IMR-90 (cell line): ENCODE results near the gene CLDN7. TPM values are rescaled to one million over a fixed set of nuclear protein-coding genes. Genes with fewer than 3 reads are reported as not detected.

ENCODE experiments used
- ATAC-seq: fragments of 200-7000 bp; cut with Tn5 transposase; 2 replicates; pipeline ENCODE4 v1.9.1; 2020; ENCODE audit warnings: low read depth, mild to moderate bottlenecking, moderate library complexity
- BruUV-seq: library from RNA; stranded (reverse); fragments of 400-500 nt; replicated peaks from 2 replicates; lab custom pipeline; 2021; lab: Mats Ljungman, UMichigan
- CTCF ChIA-PET: fragments of 300-600 bp; formaldehyde crosslinking; extraction: SDS; loops from one replicate; lab custom pipeline; 2021; ENCODE audit warnings: antibody characterized with exemption; lab: Yijun Ruan, JAX
- POLR2A ChIA-PET: fragments of 300-600 bp; sonication (Branson Sonifier 250); formaldehyde crosslinking; loops from one replicate; lab custom pipeline; 2022; ENCODE audit warnings: antibody characterized with exemption; ENCODE audit not compliant: unreplicated experiment; lab: Charles Lee
- DNase-seq: peaks from one replicate; pipeline ENCODE4 v3.0.0; 2013
- H2AFZ ChIP-seq: replicated peaks from 2 replicates; pipeline ENCODE3; 2013; ENCODE audit warnings: low read length, mild to moderate bottlenecking; ENCODE audit not compliant: poor library complexity
- H2AK5ac ChIP-seq: 2 replicates; pipeline ENCODE4 v1.6.1; 2013; ENCODE audit warnings: low read depth, low read length, inconsistent platforms
- H2AK9ac ChIP-seq: replicated peaks from 2 replicates; pipeline ENCODE3; 2013; ENCODE audit warnings: mild to moderate bottlenecking, low read depth, low read length, moderate library complexity; ENCODE audit not compliant: poor library complexity
- H2BK120ac ChIP-seq: 2 replicates; pipeline ENCODE4 v1.6.1; 2013; ENCODE audit warnings: low read depth, low read length, inconsistent platforms
- H2BK15ac ChIP-seq: 3 replicates; pipeline ENCODE4 v1.6.1; 2013; ENCODE audit warnings: low read depth, low read length, inconsistent platforms
- H2BK20ac ChIP-seq: 2 replicates; pipeline ENCODE4 v1.6.1; 2013; ENCODE audit warnings: low read depth, mild to moderate bottlenecking, inconsistent platforms, low read length, moderate library complexity
- H2BK5ac ChIP-seq: 2 replicates; pipeline ENCODE4 v1.6.1; 2013; ENCODE audit warnings: mild to moderate bottlenecking, low read depth, low read length, inconsistent platforms; ENCODE audit not compliant: poor library complexity, severe bottlenecking
- H3K14ac ChIP-seq: replicated peaks from 2 replicates; pipeline ENCODE4 v1.6.1; 2013; ENCODE audit warnings: low read depth, low read length, inconsistent platforms
- H3K18ac ChIP-seq: 2 replicates; pipeline ENCODE4 v1.6.1; 2013; ENCODE audit warnings: low read depth, low read length, control low read depth
- H3K23ac ChIP-seq: 2 replicates; pipeline ENCODE4 v1.6.1; 2013; ENCODE audit warnings: low read depth, low read length, inconsistent platforms
- H3K27ac ChIP-seq: 2 replicates; pipeline ENCODE4 v1.5.1; 2013; ENCODE audit warnings: mild to moderate bottlenecking, control low read depth, low read length; ENCODE audit not compliant: insufficient read depth
- H3K27me3 ChIP-seq: 2 replicates; pipeline ENCODE4 v1.6.1; 2013; ENCODE audit warnings: low read length; ENCODE audit not compliant: control insufficient read depth, insufficient read depth
- H3K36me3 ChIP-seq: 2 replicates; pipeline ENCODE4 v1.6.1; 2013; ENCODE audit warnings: low read length, mixed read lengths; ENCODE audit not compliant: control insufficient read depth, insufficient read depth
- H3K4ac ChIP-seq: 2 replicates; pipeline ENCODE4 v1.6.1; 2013; ENCODE audit warnings: low read depth, low read length, inconsistent platforms
- H3K4me1 ChIP-seq: 2 replicates; pipeline ENCODE4 v1.6.1; 2013; ENCODE audit warnings: low read length, mixed read lengths; ENCODE audit not compliant: control insufficient read depth, insufficient read depth
- H3K4me2 ChIP-seq: 2 replicates; pipeline ENCODE4 v1.6.1; 2013; ENCODE audit warnings: low read depth, mild to moderate bottlenecking, control low read depth, low read length, moderate library complexity
- H3K4me3 ChIP-seq: 2 replicates; pipeline ENCODE4 v1.5.1; 2013; ENCODE audit warnings: low read depth, mild to moderate bottlenecking, control low read depth, low read length, moderate library complexity; ENCODE audit not compliant: insufficient read depth
- H3K56ac ChIP-seq: 2 replicates; pipeline ENCODE4 v1.6.1; 2013; ENCODE audit warnings: low read length, inconsistent platforms; ENCODE audit not compliant: insufficient read depth; ENCODE audit errors: extremely low read depth
- H3K79me1 ChIP-seq, 2 experiments: 2 replicates each; pipeline ENCODE4 v1.6.1; 2013; ENCODE audit warnings: low read length in 2 of 2, inconsistent platforms in 1 of 2, low read depth in 1 of 2
- H3K9ac ChIP-seq: 2 replicates; pipeline ENCODE4 v1.6.1; 2013; ENCODE audit warnings: low read depth, low read length, control low read depth
- H3K9me1 ChIP-seq: 2 replicates; pipeline ENCODE4 v1.6.1; 2013; ENCODE audit warnings: low read length, inconsistent platforms; ENCODE audit not compliant: insufficient read depth
- H3K9me3 ChIP-seq: 2 replicates; pipeline ENCODE4 v1.6.1; 2013; ENCODE audit warnings: low read length; ENCODE audit not compliant: control insufficient read depth, insufficient read depth
- H4K20me1 ChIP-seq: 2 replicates; pipeline ENCODE4 v1.6.1; 2013; ENCODE audit warnings: low read length, inconsistent platforms; ENCODE audit not compliant: insufficient read depth
- H4K5ac ChIP-seq: 2 replicates; pipeline ENCODE4 v1.6.1; 2013; ENCODE audit warnings: mild to moderate bottlenecking, low read depth, low read length, control low read depth
- H4K8ac ChIP-seq, 2 experiments: 2 replicates each; pipeline ENCODE4 v1.6.1; 2013; ENCODE audit warnings: low read depth in 2 of 2, low read length in 2 of 2, control low read depth in 1 of 2, inconsistent platforms in 1 of 2
- H4K91ac ChIP-seq: 2 replicates; pipeline ENCODE4 v1.6.1; 2013; ENCODE audit warnings: low read depth, low read length, inconsistent platforms; ENCODE audit not compliant: insufficient read depth
- MAZ ChIP-seq: IDR thresholded peaks from 2 replicates; pipeline ENCODE4 v1.6.1; 2012; ENCODE audit warnings: low read depth, mild to moderate bottlenecking, low read length, improper control_type of control experiment, moderate library complexity, borderline replicate concordance
- WGBS, 2 experiments: methylation state at CpG; one replicate each; pipeline versions ENCODE4 v1.1.5 to v1.1.7; 2013; ENCODE audit warnings: missing lambda C conversion rate in 2 of 2; ENCODE audit not compliant: insufficient read length in 1 of 2; ENCODE audit errors: extremely low coverage in 2 of 2; 5-methylcytosine and 5-hydroxymethylcytosine counted together
- dilution Hi-C: fragments of 300-500 bp; cut with HindIII; formaldehyde crosslinking; loops from one replicate; pipeline ENCODE4 v1.14.3; 2018; ENCODE audit warnings: low sequenced_read_pairs; ENCODE audit not compliant: unreplicated experiment
- in situ Hi-C: fragments of 300-500 bp; cut with MboI; formaldehyde crosslinking; loops from 3 replicates; pipeline ENCODE4 v1.14.3; 2019; ENCODE audit warnings: low sequenced_read_pairs, inconsistent platforms, mixed read lengths
- intact Hi-C: fragments of 100-400 bp; cut with micrococcal nuclease; formaldehyde crosslinking; loops from 2 replicates; pipeline ENCODE4 v1.10.0; 2022
- microRNA-seq, 2 experiments: library from miRNA; stranded (forward) in 1 of 2; unstranded in 1 of 2; fragments of 10-50 nt in 1 of 2; fragments of <30 nt in 1 of 2; gene quantifications in 1 of 2; microRNA quantifications in 1 of 2; one replicate each; pipeline versions ENCODE3 to v1.1.0; 2013 to 2020; ENCODE audit not compliant: insufficient read depth in 1 of 2, insufficient read length in 1 of 2, unreplicated experiment in 1 of 2
- polyA plus RNA-seq, 3 experiments: library from polyadenylated mRNA; depleted of rRNA; stranded (reverse); fragments of >200 nt; gene quantifications; 2 replicates each; pipeline ENCODE4 v1.2.3, GENCODE V29; 2012; ENCODE audit warnings: low replicate concordance in 1 of 3
- small RNA-seq, 5 experiments: library from RNA; depleted of rRNA; stranded (forward); fragments of <200 nt; gene quantifications; one replicate each; pipeline ENCODE3, GENCODE V24; 2012
- total RNA-seq: library from RNA; depleted of rRNA; stranded (reverse); fragments of >200 nt; gene quantifications from 2 replicates; pipeline ENCODE4 v1.2.3, GENCODE V29; 2012; rRNA removed

The CLDN7 gene
- total and polyA plus RNA-seq, 2 of the 4 experiments (the other 2 are of a cell fraction) = 1.4 TPM

- Histone ChIP-seq H4K8ac (no peak overlapping the region), H3K4me3 (no peak overlapping the region), H2AFZ (no peak overlapping the region), H4K20me1 (peaks cover 84% of the 10 kb centered on the region), H3K14ac (no peak overlapping the region), H2BK20ac (no peak overlapping the region), H3K9me1 (peaks cover 23% of the 10 kb centered on the region), H2BK5ac (no peak overlapping the region), H3K56ac (no peak overlapping the region), H3K79me1 (peaks cover 7 to 80% of the 10 kb centered on the region in 2 experiments), H3K4ac (no peak overlapping the region), H3K9ac (no peak overlapping the region), H4K91ac (no peak overlapping the region), H2AK9ac (no peak overlapping the region), H3K27me3 (no peaks in the 10 kb centered on the region), H4K5ac (no peak overlapping the region), H3K9me3 (no peaks in the 10 kb centered on the region), H2AK5ac (no peak overlapping the region), H3K36me3 (peaks cover 2% of the 10 kb centered on the region; the same call in 1 of the 2 replicates), H3K23ac (no peak overlapping the region), H3K27ac (no peak overlapping the region), H3K4me2 (no peak overlapping the region; the same call in 1 of the 2 replicates), H3K18ac (no peak overlapping the region), H2BK120ac (no peak overlapping the region), H3K4me1 (peaks cover 22% of the 10 kb centered on the region), H2BK15ac (no peak overlapping the region)
- DNase-seq (no peak), ATAC-seq (no peak)
- WGBS, 2 experiments = no CpG with 5 or more reads among the region's 37 CpGs
- dilution Hi-C loops (no loop called here), in situ Hi-C loops (no loop called here), intact Hi-C loops (no loop called here)
- POLR2A ChIA-PET = no interaction called here
- TF ChIP-seq MAZ = no peak
- no TSS peak for BruUV-seq
- CTCF ChIA-PET = no interaction called here
Measured at GRCh38 chr17:7211491-7212273, 50.6 kb downstream of the CLDN7 start.

Small RNAs within 50 kb of the gene (microRNA-seq; reads per million reads assigned to microRNA genes)
- gene MIR324 (ENCODE audit: insufficient read depth in 1 of 2, insufficient read length in 1 of 2, unreplicated experiment in 1 of 2) (432 to 1,785 reads per million in 2 experiments), gene RF00019 (ENCODE audit: insufficient read depth, insufficient read length) (not detected)

Small RNAs within 50 kb of the gene (small RNA-seq; reads per million reads assigned to genes)
- gene MIR324 (29.3 to 4,859 (median 1,963) reads per million in 5 experiments), gene RF00019 (0 reads per million in 5 experiments)

Other genes with a start within 250 kb of the CLDN7 start
Only the 30 nearest of the 35 such genes appear.
- gene SLC16A11, start 218.4 kb downstream of the CLDN7 start, total RNA-seq = not detected in 2 replicates
- gene SLC16A11, start 218.4 kb downstream of the CLDN7 start, polyA plus RNA-seq (2012; rRNA removed) = not detected in 2 replicates
- not detected in 2 replicates for gene CLEC10A, start 182.2 kb downstream of the CLDN7 start, total RNA-seq
- not detected in 2 replicates for gene CLEC10A, start 182.2 kb downstream of the CLDN7 start, polyA plus RNA-seq (2012; rRNA removed)
- not detected in 2 replicates for gene ASGR2, start 147.7 kb downstream of the CLDN7 start, total RNA-seq
- gene ASGR2, start 147.7 kb downstream of the CLDN7 start, polyA plus RNA-seq (2012; rRNA removed) = not detected in 2 replicates
- gene ASGR1, start 83.1 kb downstream of the CLDN7 start, total RNA-seq = 1.3 and 1.9 TPM in 2 replicates
- gene ASGR1, start 83.1 kb downstream of the CLDN7 start, polyA plus RNA-seq (2012; rRNA removed) = 3.8 and 4.2 TPM in 2 replicates
- gene DLG4, start 42.6 kb downstream of the CLDN7 start, total RNA-seq = 8.1 and 8.2 TPM in 2 replicates
- 28.5 and 30.5 TPM in 2 replicates for gene DLG4, start 42.6 kb downstream of the CLDN7 start, polyA plus RNA-seq (2012; rRNA removed)
- gene ACADVL, start 42.5 kb downstream of the CLDN7 start, total RNA-seq = 129 and 139 TPM in 2 replicates
- 752 and 844 TPM in 2 replicates for gene ACADVL, start 42.5 kb downstream of the CLDN7 start, polyA plus RNA-seq (2012; rRNA removed)
- 20.3 and 21.3 TPM in 2 replicates for gene DVL2, start 28.0 kb downstream of the CLDN7 start, total RNA-seq
- gene DVL2, start 28.0 kb downstream of the CLDN7 start, polyA plus RNA-seq (2012; rRNA removed) = 10.5 and 11.8 TPM in 2 replicates
- 44.8 and 45.5 TPM in 2 replicates for gene PHF23, start 23.0 kb downstream of the CLDN7 start, total RNA-seq
- gene PHF23, start 23.0 kb downstream of the CLDN7 start, polyA plus RNA-seq (2012; rRNA removed) = 54.4 and 58.5 TPM in 2 replicates
- gene GABARAP, start 20.0 kb downstream of the CLDN7 start, total RNA-seq = 70.8 and 77.8 TPM in 2 replicates
- 702 and 780 TPM in 2 replicates for gene GABARAP, start 20.0 kb downstream of the CLDN7 start, polyA plus RNA-seq (2012; rRNA removed)
- gene CTDNEP1, start 10.7 kb downstream of the CLDN7 start, total RNA-seq = 18.3 and 23.8 TPM in 2 replicates
- 132 TPM in 2 replicates for gene CTDNEP1, start 10.7 kb downstream of the CLDN7 start, polyA plus RNA-seq (2012; rRNA removed)
- gene ELP5, start 10.3 kb downstream of the CLDN7 start, total RNA-seq = 46.6 and 48.0 TPM in 2 replicates
- gene ELP5, start 10.3 kb downstream of the CLDN7 start, polyA plus RNA-seq (2012; rRNA removed) = 38.6 and 39.3 TPM in 2 replicates
- gene SLC2A4, start 19.2 kb upstream of the CLDN7 start, total RNA-seq = under 0.01 TPM in 1 of 2 replicates, not detected in the other
- gene SLC2A4, start 19.2 kb upstream of the CLDN7 start, polyA plus RNA-seq (2012; rRNA removed) = 0.07 TPM in 2 replicates
- gene YBX2, start 32.2 kb upstream of the CLDN7 start, total RNA-seq = not detected in 2 replicates
- gene YBX2, start 32.2 kb upstream of the CLDN7 start, polyA plus RNA-seq (2012; rRNA removed) = 0.17 TPM in 1 of 2 replicates, not detected in the other
- 718 and 883 TPM in 2 replicates for gene EIF5A, start 45.1 kb upstream of the CLDN7 start, total RNA-seq
- 660 and 782 TPM in 2 replicates for gene EIF5A, start 45.1 kb upstream of the CLDN7 start, polyA plus RNA-seq (2012; rRNA removed)
- 36.2 and 37.5 TPM in 2 replicates for gene GPS2, start 52.9 kb upstream of the CLDN7 start, total RNA-seq
- 47.5 and 50.9 TPM in 2 replicates for gene GPS2, start 52.9 kb upstream of the CLDN7 start, polyA plus RNA-seq (2012; rRNA removed)
- 8.4 and 9.2 TPM in 2 replicates for gene NEURL4, start 66.9 kb upstream of the CLDN7 start, total RNA-seq
- 23.3 and 26.3 TPM in 2 replicates for gene NEURL4, start 66.9 kb upstream of the CLDN7 start, polyA plus RNA-seq (2012; rRNA removed)
- gene ACAP1, start 74.1 kb upstream of the CLDN7 start, total RNA-seq = under 0.01 and 0.83 TPM in 2 replicates
- gene ACAP1, start 74.1 kb upstream of the CLDN7 start, polyA plus RNA-seq (2012; rRNA removed) = 2.1 and 2.3 TPM in 2 replicates
- 10.6 and 10.8 TPM in 2 replicates for gene KCTD11, start 89.7 kb upstream of the CLDN7 start, total RNA-seq
- gene KCTD11, start 89.7 kb upstream of the CLDN7 start, polyA plus RNA-seq (2012; rRNA removed) = 14.4 and 16.4 TPM in 2 replicates
- not detected in 2 replicates for gene TMEM95, start 92.7 kb upstream of the CLDN7 start, total RNA-seq
- not detected in 2 replicates for gene TMEM95, start 92.7 kb upstream of the CLDN7 start, polyA plus RNA-seq (2012; rRNA removed)
- under 0.01 and 0.54 TPM in 2 replicates for gene TNK1, start 118.6 kb upstream of the CLDN7 start, total RNA-seq
- 0.44 and 0.55 TPM in 2 replicates for gene TNK1, start 118.6 kb upstream of the CLDN7 start, polyA plus RNA-seq (2012; rRNA removed)
- gene PLSCR3, start 132.0 kb upstream of the CLDN7 start, total RNA-seq = 6.1 and 6.4 TPM in 2 replicates
- 116 and 131 TPM in 2 replicates for gene PLSCR3, start 132.0 kb upstream of the CLDN7 start, polyA plus RNA-seq (2012; rRNA removed)
- 35.3 and 38.4 TPM in 2 replicates for gene TMEM256, start 141.6 kb upstream of the CLDN7 start, total RNA-seq
- gene TMEM256, start 141.6 kb upstream of the CLDN7 start, polyA plus RNA-seq (2012; rRNA removed) = 174 and 252 TPM in 2 replicates
- 1.7 and 1.8 TPM in 2 replicates for gene NLGN2, start 145.4 kb upstream of the CLDN7 start, total RNA-seq
- 36.7 and 38.1 TPM in 2 replicates for gene NLGN2, start 145.4 kb upstream of the CLDN7 start, polyA plus RNA-seq (2012; rRNA removed)
- gene SPEM1, start 157.8 kb upstream of the CLDN7 start, total RNA-seq = not detected in 2 replicates
- not detected in 2 replicates for gene SPEM1, start 157.8 kb upstream of the CLDN7 start, polyA plus RNA-seq (2012; rRNA removed)
- gene SPEM2, start 163.1 kb upstream of the CLDN7 start, total RNA-seq = not detected in 2 replicates
- not detected in 2 replicates for gene SPEM2, start 163.1 kb upstream of the CLDN7 start, polyA plus RNA-seq (2012; rRNA removed)
- gene SPEM3, start 166.4 kb upstream of the CLDN7 start, total RNA-seq = not detected in 2 replicates
- gene SPEM3, start 166.4 kb upstream of the CLDN7 start, polyA plus RNA-seq (2012; rRNA removed) = not detected in 2 replicates
- gene TMEM102, start 173.0 kb upstream of the CLDN7 start, total RNA-seq = 1.1 and 1.4 TPM in 2 replicates
- 2.2 and 2.3 TPM in 2 replicates for gene TMEM102, start 173.0 kb upstream of the CLDN7 start, polyA plus RNA-seq (2012; rRNA removed)
- 0.18 and 0.28 TPM in 2 replicates for gene FGF11, start 177.0 kb upstream of the CLDN7 start, total RNA-seq
- 0.99 and 1.1 TPM in 2 replicates for gene FGF11, start 177.0 kb upstream of the CLDN7 start, polyA plus RNA-seq (2012; rRNA removed)
- 4.2 and 4.3 TPM in 2 replicates for gene CHRNB1, start 182.6 kb upstream of the CLDN7 start, total RNA-seq
- gene CHRNB1, start 182.6 kb upstream of the CLDN7 start, polyA plus RNA-seq (2012; rRNA removed) = 6.0 and 6.4 TPM in 2 replicates
- 6.3 and 8.3 TPM in 2 replicates for gene ZBTB4, start 217.2 kb upstream of the CLDN7 start, total RNA-seq
- gene ZBTB4, start 217.2 kb upstream of the CLDN7 start, polyA plus RNA-seq (2012; rRNA removed) = 20.1 and 20.3 TPM in 2 replicates